ENCODE data around the gene CCDC74B. TPM values are rescaled to one million over a fixed set of nuclear protein-coding genes. Genes with fewer than 3 reads are reported as not detected.
"Not testable (repeated sequence)": the region's sequence is repeated elsewhere in the genome, so short reads cannot be mapped to it uniquely, and the experiment has no call there.

CCDC74B gene
- total RNA-seq, 3 donors from 2014 or later (not counting 1 experiment from before 2014, with no cell fraction given): 0.25 to 1.4 (median 0.28) TPM

DNA sequence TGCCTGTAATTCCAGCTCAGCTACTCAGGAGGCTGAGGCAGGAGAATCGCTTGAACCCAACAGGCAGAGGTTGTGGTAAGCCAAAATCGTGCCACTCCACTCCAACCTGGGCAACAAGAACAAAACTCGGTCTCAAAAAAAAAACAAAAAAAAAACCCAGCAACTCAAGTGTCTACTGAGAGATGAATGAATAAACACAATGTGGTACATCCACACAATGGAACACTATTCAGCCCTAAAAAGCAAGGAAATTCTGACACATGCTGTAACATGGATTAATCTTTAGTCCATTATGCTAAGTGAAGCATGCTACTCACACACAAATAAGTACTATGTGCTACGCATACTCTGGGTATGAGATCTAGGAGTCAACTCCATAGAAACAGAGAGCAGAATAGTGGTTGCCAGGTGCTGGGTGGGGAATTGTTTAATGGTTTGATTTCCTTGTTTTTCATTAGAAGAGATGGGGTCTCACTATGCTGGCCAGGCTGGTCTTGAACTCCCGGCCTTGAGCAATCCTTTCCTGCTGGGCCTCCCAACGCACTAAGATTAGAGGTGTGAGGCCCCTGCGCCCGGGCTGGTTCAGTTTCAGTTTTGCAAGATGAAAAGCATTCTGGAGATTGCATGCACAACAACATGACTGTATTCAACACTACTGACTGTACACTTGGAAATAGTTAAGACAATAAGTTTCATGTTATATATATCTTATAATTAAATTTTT is 20.5 kb upstream of the CCDC74B start:
- ATAC-seq (no peak), DNase-seq (no peak)
- Mint-ChIP-seq H3K27ac (no peak overlapping the region), H3K4me1 (peaks cover 7 to 10% of the 10 kb centered on the region in 2 donors), H3K36me3 (no peaks in the 10 kb centered on the region), H3K27me3 (ENCODE audit: low read depth in 2 of 2) (no peaks in the 10 kb centered on the region), H3K4me3 (no peak overlapping the region), H3K9me3 (no peaks in the 10 kb centered on the region)
- 93% methylated on average over 8 of the region's 8 CpGs for WGBS (ENCODE audit: insufficient coverage)
- Histone ChIP-seq H3K27ac (ENCODE audit: low read length) (no peak overlapping the region), H3K4me1 (ENCODE audit: control insufficient read depth, insufficient read depth, low read length) (no peaks in the 10 kb centered on the region), H3K4me3 (ENCODE audit: low read length) (no peak overlapping the region), H3K9me3 (ENCODE audit: control insufficient read depth, insufficient read depth, low read length) (no peaks in the 10 kb centered on the region), H3K27me3 (ENCODE audit: control insufficient read depth, insufficient read depth, low read length) (no peaks in the 10 kb centered on the region), H3K36me3 (ENCODE audit: control insufficient read depth, insufficient read depth, low read length) (peaks cover 29% of the 10 kb centered on the region)
- intact Hi-C loops (cut with micrococcal nuclease): no loop called here
- TF ChIP-seq, protein P1, sequence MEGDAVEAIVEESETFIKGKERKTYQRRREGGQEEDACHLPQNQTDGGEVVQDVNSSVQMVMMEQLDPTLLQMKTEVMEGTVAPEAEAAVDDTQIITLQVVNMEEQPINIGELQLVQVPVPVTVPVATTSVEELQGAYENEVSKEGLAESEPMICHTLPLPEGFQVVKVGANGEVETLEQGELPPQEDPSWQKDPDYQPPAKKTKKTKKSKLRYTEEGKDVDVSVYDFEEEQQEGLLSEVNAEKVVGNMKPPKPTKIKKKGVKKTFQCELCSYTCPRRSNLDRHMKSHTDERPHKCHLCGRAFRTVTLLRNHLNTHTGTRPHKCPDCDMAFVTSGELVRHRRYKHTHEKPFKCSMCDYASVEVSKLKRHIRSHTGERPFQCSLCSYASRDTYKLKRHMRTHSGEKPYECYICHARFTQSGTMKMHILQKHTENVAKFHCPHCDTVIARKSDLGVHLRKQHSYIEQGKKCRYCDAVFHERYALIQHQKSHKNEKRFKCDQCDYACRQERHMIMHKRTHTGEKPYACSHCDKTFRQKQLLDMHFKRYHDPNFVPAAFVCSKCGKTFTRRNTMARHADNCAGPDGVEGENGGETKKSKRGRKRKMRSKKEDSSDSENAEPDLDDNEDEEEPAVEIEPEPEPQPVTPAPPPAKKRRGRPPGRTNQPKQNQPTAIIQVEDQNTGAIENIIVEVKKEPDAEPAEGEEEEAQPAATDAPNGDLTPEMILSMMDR (IDR thresholded peaks at IDR 0.05): no peak

GRCh38 chr2:130162968-130163367 is 18.1 kb upstream of the CCDC74B start:
- peaks cover 7 to 12% of the 10 kb centered on the region in 2 donors for H3K4me1 Mint-ChIP-seq

GRCh38 chr2:130162486-130162885 is 17.6 kb upstream of the CCDC74B start:
- DNase-seq; H3K27ac Mint-ChIP-seq; H3K4me3 Mint-ChIP-seq; H3K9me3 Mint-ChIP-seq; ATAC-seq; H3K27ac ChIP-seq (ENCODE audit: low read length); H3K9me3 ChIP-seq (ENCODE audit: control insufficient read depth, insufficient read depth, low read length); H3K27me3 Mint-ChIP-seq (ENCODE audit: low read depth in 2 of 2); intact Hi-C loops (cut with micrococcal nuclease); H3K36me3 Mint-ChIP-seq; H3K27me3 ChIP-seq (ENCODE audit: control insufficient read depth, insufficient read depth, low read length); H3K4me3 ChIP-seq (ENCODE audit: low read length): not testable (repeated sequence)
- 94% methylated on average over 6 of the region's 7 CpGs for WGBS (ENCODE audit: insufficient coverage)
- H3K4me1 Mint-ChIP-seq: peaks cover 10 to 15% of the 10 kb centered on the region in 2 donors
- peaks cover 23% of the 10 kb centered on the region for H3K36me3 ChIP-seq (ENCODE audit: control insufficient read depth, insufficient read depth, low read length)
- H3K4me1 ChIP-seq (ENCODE audit: control insufficient read depth, insufficient read depth, low read length): peaks cover 17% of the 10 kb centered on the region

More at GRCh38 chr2:130162968-130163367, 18.1 kb upstream of the CCDC74B start:
- H3K27me3 Mint-ChIP-seq (ENCODE audit: low read depth in 2 of 2): no peaks in the 10 kb centered on the region
- intact Hi-C loops (cut with micrococcal nuclease): no loop called here
- H3K4me1 ChIP-seq (ENCODE audit: control insufficient read depth, insufficient read depth, low read length): peaks cover 12% of the 10 kb centered on the region
- no peak overlapping the region for H3K27ac ChIP-seq (ENCODE audit: low read length)
- 97% methylated on average over 8 of the region's 9 CpGs for WGBS (ENCODE audit: insufficient coverage)
- no peaks in the 10 kb centered on the region for H3K27me3 ChIP-seq (ENCODE audit: control insufficient read depth, insufficient read depth, low read length)
- DNase-seq (no peak), ATAC-seq (no peak)
- H3K27ac Mint-ChIP-seq: no peak overlapping the region
- no peaks in the 10 kb centered on the region for H3K36me3 Mint-ChIP-seq
- no peaks in the 10 kb centered on the region for H3K9me3 Mint-ChIP-seq
- no peak overlapping the region for H3K4me3 ChIP-seq (ENCODE audit: low read length)
- peaks cover 26% of the 10 kb centered on the region for H3K36me3 ChIP-seq (ENCODE audit: control insufficient read depth, insufficient read depth, low read length)
- H3K4me3 Mint-ChIP-seq: no peak overlapping the region
- TF ChIP-seq, protein P1 (IDR thresholded peaks at IDR 0.05): no peak
- H3K9me3 ChIP-seq (ENCODE audit: control insufficient read depth, insufficient read depth, low read length): no peaks in the 10 kb centered on the region

DNA sequence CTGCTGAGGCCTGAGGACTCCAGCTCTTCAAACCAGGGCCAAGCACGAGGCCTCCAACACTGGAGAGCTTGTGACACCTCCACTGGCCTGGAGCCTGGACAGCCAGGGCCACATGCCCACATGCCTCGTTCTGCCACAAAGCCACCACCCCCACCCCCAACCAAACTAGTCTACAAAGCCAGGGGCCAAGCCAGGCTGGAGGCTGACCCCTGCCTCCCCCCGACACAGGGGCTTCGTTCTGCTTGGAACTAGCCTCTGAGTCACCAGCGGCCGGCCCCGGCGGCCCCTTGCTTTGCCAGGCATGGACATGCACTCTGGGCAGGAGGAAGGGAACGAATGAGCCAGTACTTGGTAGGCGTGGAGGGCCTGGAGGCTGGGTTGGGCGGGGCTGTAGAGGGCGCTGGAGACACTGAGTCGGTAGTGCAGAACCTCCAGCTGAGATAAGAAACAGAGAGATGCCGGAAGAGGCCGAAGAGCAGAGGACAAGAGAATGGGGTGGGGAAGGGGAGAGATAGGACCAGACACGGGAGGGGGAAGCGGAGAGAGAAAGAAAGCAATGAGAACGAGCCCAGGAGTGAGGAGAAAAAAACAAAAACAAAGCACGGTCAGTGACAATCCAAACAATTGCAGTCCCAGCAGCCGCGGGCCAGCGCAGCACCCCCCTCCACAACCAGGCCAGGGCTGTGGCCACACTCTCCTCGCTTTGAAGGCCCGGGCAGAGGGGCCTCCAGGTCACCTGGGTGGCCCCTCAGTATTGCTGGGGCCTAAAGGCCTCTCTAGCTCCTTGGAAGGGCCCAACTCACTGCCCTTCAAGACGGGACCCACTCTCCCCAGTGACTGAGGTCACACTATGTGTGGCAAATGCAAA is 16.2 kb upstream of the CCDC74B start:
- DNase-seq; H3K27me3 Mint-ChIP-seq (ENCODE audit: low read depth in 2 of 2); H3K27me3 ChIP-seq (ENCODE audit: control insufficient read depth, insufficient read depth, low read length); H3K27ac Mint-ChIP-seq; intact Hi-C loops (cut with micrococcal nuclease); H3K9me3 ChIP-seq (ENCODE audit: control insufficient read depth, insufficient read depth, low read length); H3K9me3 Mint-ChIP-seq; ATAC-seq; H3K4me3 ChIP-seq (ENCODE audit: low read length); H3K4me3 Mint-ChIP-seq; H3K36me3 Mint-ChIP-seq; H3K27ac ChIP-seq (ENCODE audit: low read length): not testable (repeated sequence)
- H3K4me1 ChIP-seq (ENCODE audit: control insufficient read depth, insufficient read depth, low read length): peaks cover 21% of the 10 kb centered on the region
- H3K4me1 Mint-ChIP-seq: peaks cover 10 to 14% of the 10 kb centered on the region in 2 donors
- peaks cover 18% of the 10 kb centered on the region for H3K36me3 ChIP-seq (ENCODE audit: control insufficient read depth, insufficient read depth, low read length)
- WGBS (ENCODE audit: insufficient coverage): 92% methylated on average over 24 of the region's 25 CpGs
